OCI-LY7 (cell line): ENCODE results near the gene VEGFC. TPM values are rescaled to one million over a fixed set of nuclear protein-coding genes. Genes with fewer than 3 reads are reported as not detected.

Experiments used
- BruUV-seq: library from RNA; stranded (reverse); fragments of 400-500 nt; replicated peaks from 2 replicates; lab custom pipeline; 2021; lab: Mats Ljungman, UMichigan
- CTCF ChIA-PET: fragments of 300-600 bp; sonication (Branson Sonifier 250); formaldehyde crosslinking; loops from one replicate; lab custom pipeline; 2022; ENCODE audit warnings: antibody characterized with exemption; ENCODE audit not compliant: unreplicated experiment; lab: Charles Lee
- POLR2A ChIA-PET: fragments of 300-600 bp; sonication (Branson Sonifier 250); formaldehyde crosslinking; loops from one replicate; lab custom pipeline; 2022; ENCODE audit warnings: antibody characterized with exemption; lab: Charles Lee
- DNase-seq: peaks from one replicate; pipeline ENCODE4 v3.0.0-alpha.2; 2015; ENCODE audit warnings: low spot score
- H2AFZ ChIP-seq: fragments of 200-600 bp; sonication (generic), shearing (Covaris generic); 2 replicates; pipeline ENCODE4 v1.6.1; 2014; ENCODE audit warnings: mild to moderate bottlenecking, antibody characterized with exemption, low read length, moderate library complexity
- H3K27ac ChIP-seq: fragments of 200-600 bp; sonication (generic); 2 replicates; pipeline ENCODE4 v1.5.1; 2014; ENCODE audit warnings: mixed run types, low read depth, mild to moderate bottlenecking, moderate library complexity, low read length, inconsistent platforms; ENCODE audit not compliant: poor library complexity, severe bottlenecking
- H3K36me3 ChIP-seq: fragments of 200-600 bp; sonication (generic); 2 replicates; pipeline ENCODE4 v1.6.1; 2014; ENCODE audit warnings: mild to moderate bottlenecking, antibody characterized with exemption, low read length, moderate library complexity, mixed read lengths; ENCODE audit not compliant: insufficient read depth
- H3K4me1 ChIP-seq: fragments of 200-600 bp; sonication (generic); 2 replicates; pipeline ENCODE4 v1.5.1; 2014; ENCODE audit warnings: mild to moderate bottlenecking, low read length; ENCODE audit not compliant: insufficient read depth, poor library complexity, severe bottlenecking
- H3K4me2 ChIP-seq: fragments of 200-600 bp; sonication (generic); 2 replicates; pipeline ENCODE4 v1.6.1; 2014; ENCODE audit warnings: mild to moderate bottlenecking, low read length
- H3K4me3 ChIP-seq: fragments of 200-600 bp; sonication (generic); 2 replicates; pipeline ENCODE4 v1.5.1; 2014; ENCODE audit warnings: mild to moderate bottlenecking, low read depth, low read length; ENCODE audit not compliant: poor library complexity, severe bottlenecking
- H3K79me2 ChIP-seq: fragments of 200-600 bp; sonication (generic); 2 replicates; pipeline ENCODE4 v1.6.1; 2016; ENCODE audit warnings: low read depth, mild to moderate bottlenecking, low read length, moderate library complexity, mixed read lengths; ENCODE audit not compliant: insufficient read depth
- H3K9me2 ChIP-seq: fragments of 200-600 bp; sonication (generic); 2 replicates; pipeline ENCODE4 v1.6.1; 2016; ENCODE audit warnings: mild to moderate bottlenecking, low read length, mixed read lengths; ENCODE audit not compliant: insufficient read depth
- H3K9me3 ChIP-seq: fragments of 200-600 bp; sonication (generic); 2 replicates; pipeline ENCODE4 v1.6.1; 2014; ENCODE audit warnings: mild to moderate bottlenecking, mixed run types, low read length, mixed read lengths
- H4K20me1 ChIP-seq: fragments of 200-600 bp; sonication (generic); 2 replicates; pipeline ENCODE4 v1.6.1; 2014; ENCODE audit warnings: mild to moderate bottlenecking, antibody characterized with exemption, low read length, moderate library complexity, mixed read lengths; ENCODE audit not compliant: insufficient read depth
- CTCF ChIP-seq: fragments of 200-600 bp; sonication (generic); conservative IDR thresholded peaks from 2 replicates; pipeline ENCODE4 v1.5.1; 2014; ENCODE audit warnings: mild to moderate bottlenecking, antibody characterized with exemption, low read length, moderate library complexity, mixed read lengths
- EZH2phosphoT487 ChIP-seq: fragments of 200-600 bp; sonication (generic); IDR thresholded peaks from 2 replicates; pipeline ENCODE4 v1.6.1; 2018; ENCODE audit warnings: low read depth, borderline replicate concordance, mild to moderate bottlenecking, mixed run types, antibody characterized with exemption, low read length, moderate library complexity, mixed read lengths
- intact Hi-C: fragments of 100-400 bp; cut with micrococcal nuclease; formaldehyde crosslinking; loops from one replicate; pipeline ENCODE4 v1.10.0; 2022; ENCODE audit not compliant: unreplicated experiment
- total RNA-seq, 2 experiments: library from RNA; depleted of rRNA in 1 of 2; stranded (reverse); fragments of >200 nt in 1 of 2; shearing (Covaris generic) in 1 of 2; gene quantifications; 2 replicates each; pipeline ENCODE4 v1.2.3, GENCODE V29; 2014 to 2022

Gene VEGFC
- total RNA-seq, 2 experiments from 2014 or later, result not detected

- no peaks in the 10 kb centered on the region for H3K4me1 ChIP-seq
- H4K20me1 ChIP-seq, result no peaks in the 10 kb centered on the region
- no peaks in the 10 kb centered on the region for H3K79me2 ChIP-seq
- no peaks in the 10 kb centered on the region for H3K9me3 ChIP-seq
- TF ChIP-seq CTCF (no peak), EZH2phosphoT487 (no peak)
- intact Hi-C loops, result no loop called here
- DNase-seq, result no peak
- no peak overlapping the region for H3K27ac ChIP-seq
- H3K4me2 ChIP-seq, result no peak overlapping the region
- H3K36me3 ChIP-seq, result no peaks in the 10 kb centered on the region
- BruUV-seq, result no TSS peak
- H2AFZ ChIP-seq, result no peak overlapping the region
- ChIA-PET POLR2A (interaction anchor here (0.7 kb wide), 1 partner anchor 445 kb away, joined by 3 read pairs; no protein-coding TSS in a partner anchor), CTCF (no interaction called here)
- no peaks in the 10 kb centered on the region for H3K9me2 ChIP-seq
- no peak overlapping the region for H3K4me3 ChIP-seq
Measured at GRCh38 chr4:176755613-176756012, 37.1 kb downstream of the VEGFC start.

GRCh38 chr4:176755001-176755400 lies 37.7 kb downstream of the VEGFC start:
- ChIA-PET CTCF (no interaction called here), POLR2A (no interaction called here)
- intact Hi-C loops, result no loop called here

More at GRCh38 chr4:176755001-176755400, 37.7 kb downstream of the VEGFC start:
- no peaks in the 10 kb centered on the region for H3K4me1 ChIP-seq
- BruUV-seq, result no TSS peak
- DNase-seq, result no peak
- H3K4me2 ChIP-seq, result no peak overlapping the region
- no peak overlapping the region for H3K27ac ChIP-seq
- H3K9me2 ChIP-seq, result no peaks in the 10 kb centered on the region
- H3K9me3 ChIP-seq, result no peaks in the 10 kb centered on the region
- TF ChIP-seq CTCF (no peak), EZH2phosphoT487 (no peak)
- H2AFZ ChIP-seq, result no peak overlapping the region
- H3K36me3 ChIP-seq, result no peaks in the 10 kb centered on the region
- no peak overlapping the region for H3K4me3 ChIP-seq
- no peaks in the 10 kb centered on the region for H3K79me2 ChIP-seq
- no peaks in the 10 kb centered on the region for H4K20me1 ChIP-seq
